ENCODE measurements around the gene COL9A3. TPM values are rescaled to one million over a fixed set of nuclear protein-coding genes. Genes with fewer than 3 reads are reported as not detected.

Gene COL9A3
- polyA plus RNA-seq, 1 donor from 2014 or later, result 3.1 TPM

DNA sequence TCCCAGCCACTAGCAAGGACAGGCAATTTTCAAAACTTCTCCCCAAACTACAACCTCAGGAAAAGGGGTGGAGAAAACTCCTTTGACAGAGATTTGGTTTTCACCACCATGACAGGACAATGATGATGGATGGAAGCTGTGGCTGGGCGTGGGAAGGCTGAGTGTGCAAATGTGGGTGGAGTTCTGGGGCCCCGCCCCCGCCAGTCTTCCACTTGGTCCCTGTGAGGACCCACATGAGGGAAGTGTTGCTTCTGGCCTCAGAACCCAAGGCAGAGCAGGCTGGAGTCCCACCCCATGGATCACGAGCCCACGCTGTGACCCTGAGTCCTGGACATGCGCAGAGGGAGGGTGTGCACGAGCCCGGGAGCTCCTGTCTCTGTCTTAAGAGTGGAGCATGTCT is 42.1 kb upstream of the COL9A3 start:
- H4K20me1 ChIP-seq (ENCODE audit: insufficient read depth), result no peaks in the 10 kb centered on the region
- H3K27me3 ChIP-seq (ENCODE audit: insufficient read depth, low read depth, low read length), result no peaks in the 10 kb centered on the region
- H2AFZ ChIP-seq (ENCODE audit: low read depth, low read length), result no peak overlapping the region
- H3K27ac ChIP-seq (ENCODE audit: low read length), result peak overlapping the region; percentile 68
- H3K9me3 ChIP-seq (ENCODE audit: low read length), result no peaks in the 10 kb centered on the region
- H3F3A ChIP-seq (ENCODE audit: insufficient read depth, low read length, poor library complexity, severe bottlenecking), result no peaks in the 10 kb centered on the region
- no peak overlapping the region for H3K4me3 ChIP-seq (ENCODE audit: low read length)
- no peaks in the 10 kb centered on the region for H3K79me2 ChIP-seq (replicated peaks; ENCODE audit: insufficient read depth, low read length)
- no peak overlapping the region for H3K4me2 ChIP-seq (ENCODE audit: low read length)
- TF ChIP-seq, protein P1, sequence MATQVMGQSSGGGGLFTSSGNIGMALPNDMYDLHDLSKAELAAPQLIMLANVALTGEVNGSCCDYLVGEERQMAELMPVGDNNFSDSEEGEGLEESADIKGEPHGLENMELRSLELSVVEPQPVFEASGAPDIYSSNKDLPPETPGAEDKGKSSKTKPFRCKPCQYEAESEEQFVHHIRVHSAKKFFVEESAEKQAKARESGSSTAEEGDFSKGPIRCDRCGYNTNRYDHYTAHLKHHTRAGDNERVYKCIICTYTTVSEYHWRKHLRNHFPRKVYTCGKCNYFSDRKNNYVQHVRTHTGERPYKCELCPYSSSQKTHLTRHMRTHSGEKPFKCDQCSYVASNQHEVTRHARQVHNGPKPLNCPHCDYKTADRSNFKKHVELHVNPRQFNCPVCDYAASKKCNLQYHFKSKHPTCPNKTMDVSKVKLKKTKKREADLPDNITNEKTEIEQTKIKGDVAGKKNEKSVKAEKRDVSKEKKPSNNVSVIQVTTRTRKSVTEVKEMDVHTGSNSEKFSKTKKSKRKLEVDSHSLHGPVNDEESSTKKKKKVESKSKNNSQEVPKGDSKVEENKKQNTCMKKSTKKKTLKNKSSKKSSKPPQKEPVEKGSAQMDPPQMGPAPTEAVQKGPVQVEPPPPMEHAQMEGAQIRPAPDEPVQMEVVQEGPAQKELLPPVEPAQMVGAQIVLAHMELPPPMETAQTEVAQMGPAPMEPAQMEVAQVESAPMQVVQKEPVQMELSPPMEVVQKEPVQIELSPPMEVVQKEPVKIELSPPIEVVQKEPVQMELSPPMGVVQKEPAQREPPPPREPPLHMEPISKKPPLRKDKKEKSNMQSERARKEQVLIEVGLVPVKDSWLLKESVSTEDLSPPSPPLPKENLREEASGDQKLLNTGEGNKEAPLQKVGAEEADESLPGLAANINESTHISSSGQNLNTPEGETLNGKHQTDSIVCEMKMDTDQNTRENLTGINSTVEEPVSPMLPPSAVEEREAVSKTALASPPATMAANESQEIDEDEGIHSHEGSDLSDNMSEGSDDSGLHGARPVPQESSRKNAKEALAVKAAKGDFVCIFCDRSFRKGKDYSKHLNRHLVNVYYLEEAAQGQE (IDR thresholded peaks at IDR 0.05; ENCODE audit: borderline replicate concordance), result no peak
- TF ChIP-seq TAF1 (IDR thresholded peaks at IDR 0.05; ENCODE audit: low read depth) (no peak), EZH2 (IDR thresholded peaks at IDR 0.05; ENCODE audit: borderline replicate concordance, insufficient read depth, low read length, poor library complexity, severe bottlenecking) (no peak), EP300 (conservative IDR thresholded peaks at IDR 0.05; ENCODE audit: poor library complexity, severe bottlenecking) (no peak), RAD21 (conservative IDR thresholded peaks at IDR 0.05) (no peak)
- TF ChIP-seq, protein P2, sequence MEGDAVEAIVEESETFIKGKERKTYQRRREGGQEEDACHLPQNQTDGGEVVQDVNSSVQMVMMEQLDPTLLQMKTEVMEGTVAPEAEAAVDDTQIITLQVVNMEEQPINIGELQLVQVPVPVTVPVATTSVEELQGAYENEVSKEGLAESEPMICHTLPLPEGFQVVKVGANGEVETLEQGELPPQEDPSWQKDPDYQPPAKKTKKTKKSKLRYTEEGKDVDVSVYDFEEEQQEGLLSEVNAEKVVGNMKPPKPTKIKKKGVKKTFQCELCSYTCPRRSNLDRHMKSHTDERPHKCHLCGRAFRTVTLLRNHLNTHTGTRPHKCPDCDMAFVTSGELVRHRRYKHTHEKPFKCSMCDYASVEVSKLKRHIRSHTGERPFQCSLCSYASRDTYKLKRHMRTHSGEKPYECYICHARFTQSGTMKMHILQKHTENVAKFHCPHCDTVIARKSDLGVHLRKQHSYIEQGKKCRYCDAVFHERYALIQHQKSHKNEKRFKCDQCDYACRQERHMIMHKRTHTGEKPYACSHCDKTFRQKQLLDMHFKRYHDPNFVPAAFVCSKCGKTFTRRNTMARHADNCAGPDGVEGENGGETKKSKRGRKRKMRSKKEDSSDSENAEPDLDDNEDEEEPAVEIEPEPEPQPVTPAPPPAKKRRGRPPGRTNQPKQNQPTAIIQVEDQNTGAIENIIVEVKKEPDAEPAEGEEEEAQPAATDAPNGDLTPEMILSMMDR (IDR thresholded peaks at IDR 0.05; ENCODE audit: poor library complexity, severe bottlenecking), result no peak
- H3K9ac ChIP-seq (ENCODE audit: low read length), result no peak overlapping the region
- no peaks in the 10 kb centered on the region for H3K9me2 ChIP-seq (ENCODE audit: insufficient read depth, low read length)
- H3K36me3 ChIP-seq (ENCODE audit: insufficient read depth, low read length), result no peaks in the 10 kb centered on the region

DNA sequence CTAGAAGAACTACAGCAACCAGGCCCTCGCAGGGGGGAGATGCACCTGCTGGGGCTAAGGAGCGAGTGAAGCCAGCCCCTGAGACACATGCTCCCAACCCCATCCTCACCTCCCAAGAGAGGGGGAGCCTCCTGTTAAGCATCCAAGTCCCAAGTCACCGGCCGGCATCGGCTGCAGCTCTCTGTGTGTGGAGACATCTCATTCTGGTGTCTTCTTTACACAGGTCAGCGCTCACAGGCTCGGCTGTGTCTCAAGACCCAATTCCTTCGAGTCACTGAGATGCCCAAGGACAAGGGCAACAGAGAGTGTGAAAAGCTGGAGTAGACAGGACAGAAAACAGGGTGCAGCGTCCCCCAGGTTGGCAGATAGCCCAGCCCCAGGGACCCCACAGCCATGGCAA is 41.6 kb upstream of the COL9A3 start:
- Histone ChIP-seq H3F3A (ENCODE audit: insufficient read depth, low read length, poor library complexity, severe bottlenecking) (no peaks in the 10 kb centered on the region), H3K9me3 (ENCODE audit: low read length) (no peaks in the 10 kb centered on the region), H3K36me3 (ENCODE audit: insufficient read depth, low read length) (no peaks in the 10 kb centered on the region), H3K27ac (ENCODE audit: low read length) (no peak overlapping the region), H2AFZ (ENCODE audit: low read depth, low read length) (no peak overlapping the region), H3K9ac (ENCODE audit: low read length) (no peak overlapping the region), H3K9me2 (ENCODE audit: insufficient read depth, low read length) (no peaks in the 10 kb centered on the region), H3K4me2 (ENCODE audit: low read length) (no peak overlapping the region), H3K4me3 (ENCODE audit: low read length) (no peak overlapping the region), H4K20me1 (ENCODE audit: insufficient read depth) (no peaks in the 10 kb centered on the region), H3K79me2 (replicated peaks; ENCODE audit: insufficient read depth, low read length) (no peaks in the 10 kb centered on the region), H3K27me3 (ENCODE audit: insufficient read depth, low read depth, low read length) (no peaks in the 10 kb centered on the region)
- TF ChIP-seq, protein P2 (IDR thresholded peaks at IDR 0.05; ENCODE audit: poor library complexity, severe bottlenecking), result no peak
- TF ChIP-seq SMC3 (conservative IDR thresholded peaks at IDR 0.05; ENCODE audit: poor library complexity) (no peak), RAD21 (conservative IDR thresholded peaks at IDR 0.05) (no peak), MXI1 (conservative IDR thresholded peaks at IDR 0.05; ENCODE audit: poor library complexity, severe bottlenecking) (no peak), POLR2AphosphoS5 (IDR thresholded peaks at IDR 0.05) (no peak), EP300 (conservative IDR thresholded peaks at IDR 0.05; ENCODE audit: poor library complexity, severe bottlenecking) (no peak)
- TF ChIP-seq, protein P1 (IDR thresholded peaks at IDR 0.05; ENCODE audit: borderline replicate concordance), result no peak

All from neural cell (in vitro differentiated cells).